Stimulated activated CD4-positive, alpha-beta T cell treated with anti-CD3 and anti-CD28 coated beads, Interleukin-1b, Interleukin-23, amount 100 ng/mL, for 4 hours (primary cell): ENCODE data around the gene WDR26.
A peak's percentile ranks its signal among the peaks of the same experiment; 100 is the strongest.
"Not testable (repeated sequence)": the region's sequence is repeated elsewhere in the genome, so short reads cannot be mapped to it uniquely, and the experiment has no call there.

Source experiments
- DNase-seq, 2 donors: peaks; one replicate each; pipeline ENCODE4 v3.0.0-alpha.2; 2020; ENCODE audit warnings: low read depth in 2 of 2

The WDR26 gene

DNA sequence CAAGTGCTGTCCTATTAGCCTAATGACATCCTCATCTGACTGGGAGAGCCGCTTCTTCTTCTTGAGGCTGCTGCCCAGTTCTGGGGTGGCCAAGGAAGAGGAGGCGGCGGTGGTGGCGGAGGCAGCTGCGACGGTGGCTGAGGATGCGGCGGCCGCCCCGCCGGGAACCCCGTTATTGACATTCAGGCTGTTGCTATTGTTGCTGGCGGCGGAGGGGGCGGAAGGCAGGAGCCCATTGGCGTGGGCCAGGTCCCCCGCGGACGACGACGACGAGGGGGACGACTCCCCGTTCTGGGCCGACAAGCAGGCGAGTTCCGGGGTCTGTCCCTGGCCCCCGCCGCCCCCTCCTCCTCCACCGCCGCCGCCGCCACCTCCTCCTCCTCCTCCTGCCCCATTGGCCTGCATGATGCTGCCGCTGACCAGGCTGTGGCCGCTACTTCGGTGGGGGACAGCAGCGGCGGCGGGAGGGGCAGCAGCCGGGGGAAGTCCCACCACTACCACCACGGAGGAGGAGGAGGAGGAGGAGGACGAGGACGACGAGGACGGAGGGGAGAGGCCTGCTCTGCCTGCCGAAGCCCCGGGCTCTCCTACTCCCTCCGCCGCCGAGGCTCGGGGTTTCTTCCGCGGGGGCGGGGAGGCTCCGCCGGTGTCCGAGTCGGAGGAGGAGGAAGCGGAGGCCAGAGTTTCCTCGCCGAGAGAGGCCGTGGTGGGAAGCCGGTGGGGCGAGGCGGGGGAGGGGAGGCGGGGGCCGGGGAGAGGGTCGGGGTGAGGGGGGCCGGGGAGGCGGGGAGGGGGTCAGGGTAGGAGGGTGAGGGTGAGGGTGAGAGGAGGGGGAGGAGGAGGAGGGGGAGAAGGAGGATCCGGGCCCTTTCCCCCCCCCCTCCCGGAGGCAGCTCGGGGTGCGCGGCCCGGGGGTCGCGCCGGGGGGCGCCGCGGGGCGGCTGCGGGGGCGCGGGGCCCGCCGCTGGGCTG, 610 bp downstream of the WDR26 start:
- peak; percentile 21 to 22 for DNase-seq

DNA sequence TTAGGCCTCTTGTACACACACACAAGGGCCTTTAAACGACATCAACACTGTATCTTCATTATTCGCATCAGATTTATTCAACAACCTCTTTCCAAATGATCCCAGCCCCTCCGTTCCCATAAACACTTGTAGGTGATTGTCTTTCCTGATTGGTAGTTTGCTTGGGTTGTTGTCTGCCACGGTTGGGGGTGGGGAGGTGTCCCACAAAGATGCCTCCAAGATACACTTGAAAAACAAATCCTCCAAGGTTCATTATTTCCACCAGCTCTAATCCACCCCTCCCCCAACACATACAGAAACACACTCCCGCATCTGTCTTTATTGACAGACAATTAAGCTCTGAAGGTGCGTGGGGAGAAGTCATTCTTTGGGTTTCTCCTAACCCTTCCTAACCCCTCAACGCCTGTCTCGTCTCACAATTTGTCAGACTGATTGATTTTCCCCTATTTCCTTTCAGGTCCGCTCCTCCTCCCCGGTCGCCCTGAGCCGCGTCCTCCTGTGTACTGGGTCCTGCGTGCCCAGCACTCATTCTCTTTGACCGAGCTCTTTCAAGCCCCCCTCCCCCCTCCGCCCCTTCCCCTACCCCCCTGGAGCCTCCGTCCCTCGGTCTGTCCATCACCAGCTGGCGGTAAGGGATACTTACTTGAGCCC, 1.4 kb downstream of the WDR26 start:
- DNase-seq = peak; percentile 9 to 10

- DNase-seq = no peak
Observed at GRCh38 chr1:224432672-224433040, 1.9 kb downstream of the WDR26 start.

DNA sequence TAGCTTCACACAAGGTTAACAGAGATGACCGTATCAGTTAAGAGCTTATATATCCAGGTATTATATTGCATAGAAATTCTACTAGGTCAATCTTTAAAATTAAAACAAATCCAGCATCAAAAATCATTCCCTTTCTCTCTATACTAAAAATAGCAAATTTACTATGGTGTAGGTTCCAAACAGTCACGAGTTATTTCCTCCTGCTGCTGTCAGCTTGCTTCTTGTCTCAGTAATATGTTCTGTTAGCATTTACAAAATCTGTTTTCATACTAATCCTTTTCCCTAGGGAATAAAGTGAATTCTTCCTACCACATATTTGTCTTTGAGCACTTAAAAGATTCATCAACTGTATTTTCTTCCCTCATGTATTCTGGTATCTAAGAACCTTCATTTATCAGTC, 2.5 kb downstream of the WDR26 start:
- no peak for DNase-seq

GRCh38 chr1:224431726-224432125, 2.9 kb downstream of the WDR26 start:
- DNase-seq = no peak

- DNase-seq = peak in 1 of 2 donors; percentile 38
Observed at GRCh38 chr1:224430511-224431113, 4.0 kb downstream of the WDR26 start.

DNA sequence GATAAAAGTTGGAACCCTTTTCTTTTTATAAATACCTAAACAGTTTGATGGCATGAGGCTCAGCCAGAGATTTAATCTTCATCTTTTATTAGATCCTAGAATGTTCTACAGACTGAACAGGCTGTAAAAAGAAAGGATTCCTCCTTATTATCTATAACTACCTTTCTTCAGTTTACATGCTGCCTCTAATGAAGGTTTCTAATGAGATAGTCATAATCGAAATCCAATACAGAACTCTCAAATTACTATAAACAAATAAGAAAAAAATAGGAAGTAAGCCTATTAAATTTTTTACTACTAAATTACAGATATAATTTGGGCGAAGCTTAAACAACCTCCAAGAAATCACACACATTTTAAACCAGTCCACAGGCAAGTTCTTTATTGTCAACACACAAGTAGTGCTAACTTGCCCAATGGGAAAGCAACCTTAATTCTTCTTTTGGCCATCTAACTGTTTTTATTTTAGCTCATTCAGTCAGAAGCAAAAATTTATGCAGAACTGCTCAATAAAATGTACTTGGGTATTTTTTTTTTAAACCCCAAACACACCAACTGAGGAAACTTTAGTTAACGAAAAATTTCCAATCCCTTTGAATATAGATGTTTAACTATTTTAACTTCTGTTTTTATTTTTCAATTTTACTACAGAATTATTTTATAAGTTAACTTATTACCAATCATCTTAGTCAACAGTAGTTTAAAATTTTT, 4.8 kb downstream of the WDR26 start:
- DNase-seq = no peak

GRCh38 chr1:224428713-224429112, 5.9 kb downstream of the WDR26 start:
- DNase-seq = not testable (repeated sequence)

DNA sequence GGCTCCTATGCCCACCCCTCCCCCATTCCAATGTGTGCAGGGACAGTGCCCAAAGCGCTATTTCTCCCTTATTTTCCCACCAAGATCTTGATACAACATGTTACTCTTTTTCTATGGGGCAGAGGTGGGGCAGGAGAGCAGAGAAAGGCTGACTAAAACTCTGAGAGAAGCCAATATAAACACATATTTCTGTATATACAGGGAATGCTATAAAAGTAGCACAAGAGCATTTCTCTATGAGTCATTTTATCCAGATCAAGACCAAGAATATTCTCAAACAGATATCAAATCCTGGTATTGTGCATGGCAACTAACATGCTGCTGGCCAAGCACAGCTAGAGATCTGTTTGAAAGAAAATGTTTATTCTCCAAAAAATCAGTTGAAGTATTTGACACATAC, 7.3 kb downstream of the WDR26 start:
- no peak for DNase-seq

GRCh38 chr1:224426869-224427268, 7.7 kb downstream of the WDR26 start:
- DNase-seq = not testable (repeated sequence)

DNA sequence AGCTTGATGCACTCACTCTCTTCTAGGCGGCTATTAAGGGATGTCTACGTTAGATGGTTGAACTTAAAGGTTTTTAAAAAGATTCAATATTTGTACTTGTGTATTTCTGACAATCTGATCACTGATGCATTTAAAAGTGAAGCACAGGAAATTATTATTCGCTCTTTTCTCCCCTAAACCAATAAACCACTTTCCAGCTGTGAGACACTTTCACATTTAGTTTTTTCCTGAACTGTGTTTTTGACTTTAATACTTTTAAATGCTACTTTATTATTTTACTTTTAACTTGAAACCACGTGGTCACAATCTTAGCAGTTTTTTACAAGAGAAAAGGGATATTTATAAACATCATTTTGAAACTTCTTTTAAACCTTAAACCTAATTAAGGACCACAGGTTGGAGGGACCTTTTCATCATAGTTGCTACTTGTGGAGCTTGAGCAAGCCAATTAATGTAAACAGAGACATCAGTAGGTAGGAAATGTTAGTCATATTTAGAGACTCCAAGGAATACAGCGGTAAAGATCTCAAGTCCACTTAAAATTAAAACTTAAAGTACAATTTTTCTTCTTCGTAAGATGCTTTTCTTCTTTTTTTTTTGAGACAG, 9.2 kb downstream of the WDR26 start:
- DNase-seq = no peak

GRCh38 chr1:224420106-224420505, 14.5 kb downstream of the WDR26 start:
- no peak for DNase-seq

DNA sequence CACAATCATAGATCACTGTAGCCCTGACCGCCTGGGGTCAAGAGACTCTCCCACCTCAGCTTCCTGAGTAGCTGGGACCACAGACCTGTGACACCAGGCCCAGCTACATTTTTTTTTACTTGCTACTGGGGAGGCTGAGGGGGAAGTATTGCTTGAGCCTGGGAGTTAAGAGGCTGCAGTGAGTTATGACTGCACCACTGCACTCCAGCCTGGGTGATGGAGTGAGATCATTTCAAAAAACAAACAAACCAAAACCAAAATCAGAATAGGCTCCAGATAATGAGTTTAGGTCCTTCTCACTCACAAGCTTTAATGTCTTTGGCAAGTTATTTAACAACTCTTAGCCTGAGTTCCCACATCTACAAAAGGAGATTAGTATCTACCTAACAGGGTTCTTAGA, 22.8 kb downstream of the WDR26 start:
- no peak for DNase-seq

DNA sequence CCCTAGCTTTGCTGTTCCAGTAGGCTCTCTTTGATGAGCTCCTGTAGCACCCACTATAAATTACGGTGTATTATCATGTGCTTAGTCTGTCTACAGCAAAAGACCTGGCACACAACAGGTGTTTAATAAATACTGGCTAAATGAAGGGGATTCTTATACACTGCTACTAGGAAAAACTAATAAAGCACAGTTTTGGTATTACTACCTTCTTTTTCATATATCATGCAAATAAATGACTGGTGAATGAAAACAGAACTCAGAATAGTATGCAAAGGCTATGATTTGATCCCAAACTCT, 26.4 kb downstream of the WDR26 start:
- no peak for DNase-seq

GRCh38 chr1:224407571-224408293, 26.9 kb downstream of the WDR26 start:
- DNase-seq = no peak

DNA sequence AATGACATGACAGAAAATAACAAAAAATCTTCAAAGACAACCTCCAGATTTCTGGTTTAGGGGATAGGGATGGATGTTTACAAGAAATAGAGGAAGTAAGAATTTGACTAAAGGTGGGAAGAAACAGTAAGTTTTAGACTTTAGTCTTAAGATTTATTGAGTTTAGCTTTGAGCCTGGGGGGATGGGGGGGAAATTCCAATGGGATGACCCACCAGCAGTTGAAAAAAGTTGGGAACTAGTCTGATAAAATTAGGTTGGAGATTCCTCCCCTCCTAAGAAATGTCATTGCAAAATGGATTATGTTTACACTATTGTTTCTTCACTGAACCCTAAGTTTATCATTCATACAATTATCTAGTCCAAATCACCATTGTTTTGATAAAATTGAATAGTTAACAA, 28.4 kb downstream of the WDR26 start:
- DNase-seq = no peak

DNA sequence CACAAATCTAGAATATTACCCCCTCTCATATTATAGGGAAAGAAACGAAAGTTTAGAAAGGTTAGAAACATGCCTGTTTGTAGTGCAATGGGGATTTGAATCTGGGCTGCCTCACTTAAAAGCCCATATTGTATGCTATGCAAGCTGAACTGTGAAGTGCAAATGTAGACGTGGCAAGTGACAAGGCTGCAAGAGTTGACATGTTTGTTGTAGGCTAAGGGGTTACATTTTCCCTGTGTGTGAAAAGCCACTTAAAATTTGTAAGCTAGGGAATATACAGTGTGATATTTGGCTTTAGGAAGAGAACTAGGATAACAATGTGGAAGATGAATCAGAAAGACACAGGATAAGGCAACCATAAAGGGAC, 29.0 kb downstream of the WDR26 start:
- DNase-seq = no peak

DNA sequence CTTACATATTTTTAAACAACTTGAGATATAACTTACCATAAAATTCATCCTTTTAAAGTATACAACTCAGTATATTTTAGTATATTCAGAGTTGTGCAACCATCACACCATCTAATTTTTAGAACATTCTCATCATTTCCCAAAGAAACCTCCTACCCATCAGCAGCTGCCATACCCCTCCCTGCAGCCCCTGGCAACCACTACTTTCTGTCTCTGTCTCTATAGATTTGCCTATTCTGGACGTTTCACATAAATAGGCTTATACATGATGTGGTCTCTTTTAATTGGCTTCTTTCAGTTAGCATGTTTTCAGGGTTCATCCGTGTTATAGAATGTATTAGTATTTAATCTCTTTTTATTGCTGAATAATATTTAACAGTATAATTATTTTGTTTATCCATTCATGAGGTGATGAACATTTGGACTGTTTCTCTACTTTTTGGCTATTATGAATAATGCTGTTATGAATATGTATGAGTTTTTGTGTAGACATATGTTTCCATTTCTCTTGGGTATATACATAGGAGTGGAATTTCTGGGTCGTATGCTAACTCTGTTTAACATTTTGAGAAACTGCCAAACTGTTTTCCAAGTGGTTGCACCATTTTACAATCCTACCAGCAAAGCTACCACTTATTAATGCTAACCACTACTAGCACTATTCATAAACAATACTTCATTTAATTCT, 29.5 kb downstream of the WDR26 start:
- DNase-seq = no peak

- no peak for DNase-seq
Observed at GRCh38 chr1:224402472-224403036, 32.0 kb downstream of the WDR26 start.

DNA sequence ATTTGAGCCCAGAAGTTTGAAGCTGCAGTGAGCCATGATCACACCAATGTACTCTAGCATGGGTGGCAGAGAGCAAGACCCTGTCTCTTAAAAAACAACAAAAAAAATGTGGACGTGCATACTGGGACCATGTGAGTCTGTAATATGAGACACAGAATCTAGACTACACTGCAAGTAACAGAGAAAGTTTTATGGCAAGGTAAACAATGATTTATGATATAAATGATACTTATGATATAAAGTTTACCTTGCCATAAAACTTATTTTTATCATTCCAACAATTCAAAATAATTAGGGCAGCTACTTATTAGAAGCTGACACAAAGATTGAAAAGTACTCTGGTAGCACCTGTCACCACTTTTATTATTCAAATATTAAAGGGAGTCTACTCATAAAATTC, 34.7 kb downstream of the WDR26 start:
- no peak for DNase-seq
